ENCODE data around the gene ZNF175. TPM values are rescaled to one million over a fixed set of nuclear protein-coding genes. Genes with fewer than 3 reads are reported as not detected.
"Not testable (repeated sequence)": the region's sequence is repeated elsewhere in the genome, so short reads cannot be mapped to it uniquely, and the experiment has no call there.

The ZNF175 gene
- total and polyA plus RNA-seq, 3 experiments from 2014 or later: 3.2 to 11.6 (median 10.0) TPM

DNA sequence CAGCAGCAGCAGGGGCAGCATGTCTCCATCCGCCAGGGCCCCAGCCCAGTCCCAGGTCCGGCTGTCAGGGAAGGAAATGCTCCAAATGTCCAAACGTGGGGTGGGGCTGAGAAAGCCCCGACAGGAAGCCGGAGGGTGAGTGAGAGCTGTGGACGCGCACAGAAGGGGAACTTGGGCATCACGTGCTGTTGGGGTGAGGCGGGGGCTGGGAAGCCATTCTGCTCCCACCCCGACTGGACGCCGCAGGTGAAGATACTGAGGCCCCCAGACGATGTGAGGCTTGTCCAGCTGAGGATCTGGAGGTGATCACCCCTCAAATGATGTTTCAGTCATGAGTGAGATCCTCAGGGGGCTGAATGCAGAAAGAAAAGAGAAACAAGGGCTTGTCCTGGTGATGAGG lies 59.2 kb downstream of the ZNF175 start, which contains the start of gene SIGLEC5:
SIGLEC5 (minus strand) TSS at position 87 of the 400 bp plus-strand sequence; CDS start at position 21, 66 bp downstream.
- H3K9me3 ChIP-seq (ENCODE audit: low read length); H3K27ac ChIP-seq (ENCODE audit: low read depth, low read length); H3K27me3 ChIP-seq (ENCODE audit: insufficient read depth, low read length, poor library complexity, severe bottlenecking); H3K36me3 Mint-ChIP-seq; H3K4me3 Mint-ChIP-seq; H3K36me3 ChIP-seq (ENCODE audit: insufficient read depth, low read length); CTCF ChIA-PET; POLR2A ChIA-PET; H3K4me1 ChIP-seq (ENCODE audit: insufficient read depth, low read length); H3K9me3 Mint-ChIP-seq; H3K4me1 Mint-ChIP-seq; H3K4me3 ChIP-seq (ENCODE audit: low read length); DNase-seq: not testable (repeated sequence)
- peaks cover 16 to 27% of the 10 kb centered on the region in 2 donors for H3K27me3 Mint-ChIP-seq
- H3K27ac Mint-ChIP-seq: peak within 1 kb of the TSS in 1 of 8 donors; percentile 79

DNA sequence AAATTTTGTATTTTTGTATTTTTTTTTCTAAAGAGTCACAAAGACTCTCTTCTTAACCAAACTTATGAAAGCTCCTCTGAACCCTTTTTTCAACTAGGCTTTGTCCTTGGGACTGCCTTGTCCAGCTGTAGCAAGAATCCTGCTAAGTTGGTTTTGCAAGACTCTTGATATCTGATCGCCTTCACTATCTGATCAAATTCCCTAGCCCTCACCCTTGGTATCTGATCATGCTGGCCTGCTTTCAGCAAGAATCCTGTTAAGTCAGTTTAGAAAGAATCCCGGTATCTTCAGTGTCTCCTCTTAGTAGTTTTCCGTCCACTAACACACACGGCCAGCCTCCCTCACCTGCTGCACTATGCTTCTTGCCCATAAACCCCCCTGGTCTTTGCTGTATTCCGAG lies 61.0 kb downstream of the ZNF175 start:
- Mint-ChIP-seq H3K4me1 (no peaks in the 10 kb centered on the region), H3K27me3 (peaks cover 14 to 21% of the 10 kb centered on the region in 2 donors), H3K27ac (no peak overlapping the region), H3K36me3 (peaks cover 0 to 4% (median 3%) of the 10 kb centered on the region in 3 donors), H3K9me3 (peaks cover 0 to 7% (median 3%) of the 10 kb centered on the region in 5 donors), H3K4me3 (no peak overlapping the region)
- Histone ChIP-seq H3K4me1 (ENCODE audit: insufficient read depth, low read length) (no peaks in the 10 kb centered on the region), H3K27ac (ENCODE audit: low read depth, low read length) (no peak overlapping the region), H3K9me3 (ENCODE audit: low read length) (no peaks in the 10 kb centered on the region), H3K4me3 (ENCODE audit: low read length) (no peak overlapping the region), H3K36me3 (ENCODE audit: insufficient read depth, low read length) (no peaks in the 10 kb centered on the region), H3K27me3 (ENCODE audit: insufficient read depth, low read length, poor library complexity, severe bottlenecking) (no peaks in the 10 kb centered on the region)
- DNase-seq: no peak
- ChIA-PET CTCF (no interaction called here), POLR2A (no interaction called here)

DNA sequence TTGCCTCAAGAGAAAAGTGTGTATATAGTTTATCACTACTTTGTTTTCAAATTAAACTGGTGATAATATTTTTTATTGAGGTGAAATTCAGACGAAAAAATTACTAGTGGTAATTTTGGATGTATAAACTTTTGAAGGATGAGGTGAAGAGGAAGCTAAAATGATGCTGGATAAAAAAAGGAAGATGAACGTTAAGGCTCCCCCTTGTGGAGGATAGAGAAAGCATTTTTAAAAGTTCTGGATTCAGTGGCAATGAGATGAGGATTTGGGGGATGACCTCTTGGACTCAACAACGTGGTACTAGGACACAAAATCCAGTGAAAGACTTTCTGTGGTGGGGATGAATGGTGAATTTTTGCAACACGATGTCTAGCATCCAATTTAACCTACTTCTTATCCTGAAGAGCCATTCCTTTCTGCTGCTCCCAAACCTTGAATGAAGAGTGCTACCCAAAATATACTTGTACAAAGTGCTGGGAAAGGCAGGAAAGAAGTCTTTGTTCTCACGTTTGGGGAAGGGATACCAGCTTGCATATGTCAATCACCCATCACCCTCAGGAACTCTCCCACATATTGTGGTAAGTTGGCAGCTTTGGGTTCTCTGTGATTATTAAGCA lies 66.4 kb downstream of the ZNF175 start:
- ChIA-PET CTCF (no interaction called here), POLR2A (no interaction called here)
- Histone ChIP-seq H3K36me3 (ENCODE audit: insufficient read depth, low read length) (no peaks in the 10 kb centered on the region), H3K4me1 (ENCODE audit: insufficient read depth, low read length) (no peaks in the 10 kb centered on the region), H3K27ac (ENCODE audit: low read depth, low read length) (no peak overlapping the region), H3K4me3 (ENCODE audit: low read length) (no peak overlapping the region), H3K9me3 (ENCODE audit: low read length) (no peaks in the 10 kb centered on the region), H3K27me3 (ENCODE audit: insufficient read depth, low read length, poor library complexity, severe bottlenecking) (no peaks in the 10 kb centered on the region)
- peaks cover 0 to 5% (median 0%) of the 10 kb centered on the region in 3 donors for H3K36me3 Mint-ChIP-seq
- H3K27ac Mint-ChIP-seq: no peak overlapping the region
- DNase-seq: no peak
- peaks cover 0 to 48% of the 10 kb centered on the region in 2 donors for H3K27me3 Mint-ChIP-seq
- H3K4me1 Mint-ChIP-seq: no peaks in the 10 kb centered on the region
- no peak overlapping the region for H3K4me3 Mint-ChIP-seq
- H3K9me3 Mint-ChIP-seq: peaks cover 0 to 10% (median 4%) of the 10 kb centered on the region in 5 donors

DNA sequence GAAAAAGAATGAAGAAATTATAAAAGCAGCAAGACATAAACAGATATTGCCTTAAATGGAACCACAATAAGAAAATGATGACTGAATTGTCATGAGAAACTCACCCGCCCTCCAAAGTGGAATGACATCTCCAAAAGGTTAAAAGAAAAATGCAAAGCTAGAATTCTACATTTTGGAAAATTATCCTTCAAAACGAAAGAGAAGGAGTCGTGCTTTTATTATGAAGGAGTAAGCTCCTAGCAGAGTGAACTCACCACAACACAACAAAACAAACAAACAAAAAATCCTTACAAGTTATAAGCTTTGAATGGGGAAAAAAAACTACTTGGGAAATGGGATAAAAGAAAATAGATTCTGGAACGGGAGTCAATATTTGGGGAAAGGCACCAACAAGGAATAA lies 68.8 kb downstream of the ZNF175 start:
- no peak overlapping the region for H3K27ac Mint-ChIP-seq
- CTCF ChIA-PET: no interaction called here

DNA sequence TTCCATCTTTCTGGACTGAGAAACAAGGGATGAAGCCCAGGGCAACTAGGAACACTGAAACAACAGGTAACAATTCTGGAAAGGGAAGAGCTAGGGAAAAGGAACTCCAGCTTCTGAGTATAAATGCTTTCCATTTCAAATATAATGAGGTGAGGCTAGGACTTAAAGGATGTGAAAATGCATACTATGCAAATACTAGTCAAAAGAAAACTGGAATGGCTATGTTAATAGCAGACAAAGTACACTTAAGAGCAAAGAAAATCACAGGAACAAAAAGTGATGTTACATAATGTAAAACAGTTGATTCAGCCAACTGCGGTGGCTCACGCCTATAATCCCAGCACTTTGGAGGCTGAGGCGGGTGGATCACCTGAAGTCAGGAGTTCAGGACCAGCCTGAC lies 69.3 kb downstream of the ZNF175 start:
- POLR2A ChIA-PET: no interaction called here
- CTCF ChIA-PET: no interaction called here
- peaks cover 5 to 64% of the 10 kb centered on the region in 2 donors for H3K27me3 Mint-ChIP-seq

More for the DNA sequence above, 68.8 kb downstream of the ZNF175 start:
- Mint-ChIP-seq H3K4me1 (no peaks in the 10 kb centered on the region), H3K9me3 (peaks cover 0 to 10% (median 4%) of the 10 kb centered on the region in 5 donors), H3K36me3 (peaks cover 0 to 5% (median 0%) of the 10 kb centered on the region in 3 donors), H3K4me3 (no peak overlapping the region), H3K27me3 (peaks cover 5 to 59% of the 10 kb centered on the region in 2 donors)
- no peaks in the 10 kb centered on the region for H3K9me3 ChIP-seq (ENCODE audit: low read length)
- no peaks in the 10 kb centered on the region for H3K4me1 ChIP-seq (ENCODE audit: insufficient read depth, low read length)
- no peak overlapping the region for H3K4me3 ChIP-seq (ENCODE audit: low read length)
- DNase-seq: no peak
- no peak overlapping the region for H3K27ac ChIP-seq (ENCODE audit: low read depth, low read length)
- POLR2A ChIA-PET: no interaction called here
- no peaks in the 10 kb centered on the region for H3K36me3 ChIP-seq (ENCODE audit: insufficient read depth, low read length)
- H3K27me3 ChIP-seq (ENCODE audit: insufficient read depth, low read length, poor library complexity, severe bottlenecking): no peaks in the 10 kb centered on the region

DNA sequence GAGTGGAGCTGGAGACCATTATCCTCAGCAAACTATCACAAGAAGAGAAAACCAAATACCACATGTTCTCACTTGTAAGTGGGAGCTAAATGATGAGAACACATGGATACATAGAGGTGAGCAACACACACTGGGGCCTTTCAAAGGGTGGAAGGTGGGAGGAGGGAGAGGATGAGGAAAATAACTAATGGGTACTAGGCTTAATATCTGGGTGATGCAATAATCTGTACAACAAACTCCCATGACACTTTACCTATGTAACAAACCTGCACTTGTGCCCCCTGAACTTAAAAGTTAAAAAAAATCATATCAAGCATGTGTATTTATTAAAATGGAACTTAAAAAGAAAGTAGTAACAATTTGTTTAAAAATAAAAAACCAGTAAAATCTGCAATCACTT lies 70.6 kb downstream of the ZNF175 start:
- H3K36me3 ChIP-seq (ENCODE audit: insufficient read depth, low read length): no peaks in the 10 kb centered on the region
- no peak overlapping the region for H3K27ac ChIP-seq (ENCODE audit: low read depth, low read length)
- H3K4me1 ChIP-seq (ENCODE audit: insufficient read depth, low read length): no peaks in the 10 kb centered on the region
- Mint-ChIP-seq H3K27ac (no peak overlapping the region), H3K36me3 (peaks cover 0 to 5% (median 0%) of the 10 kb centered on the region in 3 donors), H3K4me1 (no peaks in the 10 kb centered on the region), H3K4me3 (no peak overlapping the region), H3K9me3 (peaks cover 0 to 8% (median 2%) of the 10 kb centered on the region in 5 donors), H3K27me3 (peaks cover 5 to 65% of the 10 kb centered on the region in 2 donors)
- no peak for DNase-seq
- H3K4me3 ChIP-seq (ENCODE audit: low read length): no peak overlapping the region
- POLR2A ChIA-PET: no interaction called here
- no peaks in the 10 kb centered on the region for H3K27me3 ChIP-seq (ENCODE audit: insufficient read depth, low read length, poor library complexity, severe bottlenecking)
- CTCF ChIA-PET: no interaction called here
- H3K9me3 ChIP-seq (ENCODE audit: low read length): no peaks in the 10 kb centered on the region

More for the DNA sequence above, 69.3 kb downstream of the ZNF175 start:
- Histone ChIP-seq H3K9me3 (ENCODE audit: low read length) (no peaks in the 10 kb centered on the region), H3K4me3 (ENCODE audit: low read length) (no peak overlapping the region), H3K27ac (ENCODE audit: low read depth, low read length) (no peak overlapping the region), H3K36me3 (ENCODE audit: insufficient read depth, low read length) (no peaks in the 10 kb centered on the region), H3K4me1 (ENCODE audit: insufficient read depth, low read length) (no peaks in the 10 kb centered on the region), H3K27me3 (ENCODE audit: insufficient read depth, low read length, poor library complexity, severe bottlenecking) (no peaks in the 10 kb centered on the region)
- Mint-ChIP-seq H3K27ac (no peak overlapping the region), H3K36me3 (peaks cover 0 to 5% (median 0%) of the 10 kb centered on the region in 3 donors), H3K4me1 (no peaks in the 10 kb centered on the region), H3K4me3 (no peak overlapping the region), H3K9me3 (peaks cover 0 to 10% (median 4%) of the 10 kb centered on the region in 5 donors)
- DNase-seq: no peak

Other genes starting within 250 kb of the ZNF175 start
- gene VSIG10L, start 229.1 kb upstream of the ZNF175 start, total RNA-seq: 1 to 10 TPM; 3.3 to 3.6 TPM
- gene VSIG10L, start 229.1 kb upstream of the ZNF175 start, polyA plus RNA-seq: 0.29 TPM
- 100 to 1,000 TPM; 122 to 124 TPM for gene ETFB, start 204.9 kb upstream of the ZNF175 start, total RNA-seq
- 80.0 TPM for gene ETFB, start 204.9 kb upstream of the ZNF175 start, polyA plus RNA-seq
- 10 to 100 TPM; 24.9 to 25.0 TPM for gene CLDND2, start 202.3 kb upstream of the ZNF175 start, total RNA-seq
- gene CLDND2, start 202.3 kb upstream of the ZNF175 start, polyA plus RNA-seq: 1.5 TPM
- gene NKG7, start 198.6 kb upstream of the ZNF175 start, total RNA-seq: 100 to 1,000 TPM; 866 to 901 TPM
- gene NKG7, start 198.6 kb upstream of the ZNF175 start, polyA plus RNA-seq: 2,087 TPM
- under 1 TPM; 0.66 to 0.93 TPM for gene LIM2, start 183.3 kb upstream of the ZNF175 start, total RNA-seq
- 0.38 TPM for gene LIM2, start 183.3 kb upstream of the ZNF175 start, polyA plus RNA-seq
- not detected for gene C19orf84, start 180.7 kb upstream of the ZNF175 start, total RNA-seq
- not detected for gene C19orf84, start 180.7 kb upstream of the ZNF175 start, polyA plus RNA-seq
- gene SIGLEC10, start 153.6 kb upstream of the ZNF175 start, total RNA-seq: 1 to 10 TPM; 2.4 to 2.9 TPM
- gene SIGLEC10, start 153.6 kb upstream of the ZNF175 start, polyA plus RNA-seq: 1.1 TPM
- not detected for gene SIGLEC8, start 112.8 kb upstream of the ZNF175 start, total RNA-seq
- gene SIGLEC8, start 112.8 kb upstream of the ZNF175 start, polyA plus RNA-seq: not detected
- not detected for gene CEACAM18, start 92.7 kb upstream of the ZNF175 start, total RNA-seq
- gene CEACAM18, start 92.7 kb upstream of the ZNF175 start, polyA plus RNA-seq: not detected
- gene SIGLEC12, start 69.5 kb upstream of the ZNF175 start, total RNA-seq: 1 to 10 TPM in 1 of 2 experiments, under 1 TPM in 1; 0.60 to 1.0 TPM
- gene SIGLEC12, start 69.5 kb upstream of the ZNF175 start, polyA plus RNA-seq: 0.31 TPM
- gene SIGLEC6, start 39.6 kb upstream of the ZNF175 start, total RNA-seq: not detected
- not detected for gene SIGLEC6, start 39.6 kb upstream of the ZNF175 start, polyA plus RNA-seq
- under 1 TPM in 1 of 2 experiments, not detected in 1; 0.13 TPM for gene SIGLEC5, start 59.1 kb downstream of the ZNF175 start, total RNA-seq
- not detected for gene SIGLEC5, start 59.1 kb downstream of the ZNF175 start, polyA plus RNA-seq
- under 1 TPM; 0.33 to 0.35 TPM for gene SIGLEC14, start 75.5 kb downstream of the ZNF175 start, total RNA-seq
- gene SIGLEC14, start 75.5 kb downstream of the ZNF175 start, polyA plus RNA-seq: not detected
- 1 to 10 TPM; 3.1 to 3.3 TPM for gene SPACA6, start 122.0 kb downstream of the ZNF175 start, total RNA-seq
- gene SPACA6, start 122.0 kb downstream of the ZNF175 start, polyA plus RNA-seq: 2.2 TPM
- gene HAS1, start 152.7 kb downstream of the ZNF175 start, total RNA-seq: not detected
- gene HAS1, start 152.7 kb downstream of the ZNF175 start, polyA plus RNA-seq: not detected
- not detected for gene FPR1, start 180.6 kb downstream of the ZNF175 start, total RNA-seq
- gene FPR1, start 180.6 kb downstream of the ZNF175 start, polyA plus RNA-seq: not detected
- gene FPR2, start 189.9 kb downstream of the ZNF175 start, total RNA-seq: not detected
- gene FPR2, start 189.9 kb downstream of the ZNF175 start, polyA plus RNA-seq: not detected
- gene FPR3, start 223.9 kb downstream of the ZNF175 start, total RNA-seq: 1 to 10 TPM; 1.1 to 1.3 TPM
- gene FPR3, start 223.9 kb downstream of the ZNF175 start, polyA plus RNA-seq: not detected

Measured in CD8-positive, alpha-beta memory T cell (primary cell).